Measurements from ENCODE around the gene SP5.
"Not testable (repeated sequence)": the region's sequence is repeated elsewhere in the genome, so short reads cannot be mapped to it uniquely, and the experiment has no call there.

Gene SP5

GRCh38 chr2:170715062-170715931 lies at the start of gene SP5:
TSS of gene SP5 (plus strand) at chr2:170715337. CDS start at chr2:170715513, 176 bp downstream.
- no peak within 1 kb of the TSS for H3K27ac Mint-ChIP-seq (ENCODE audit: low read depth)
- ATAC-seq (replicated peaks; ENCODE audit: extremely low read depth, poor library complexity, severe bottlenecking) = peak; percentile 33
- H3K27me3 Mint-ChIP-seq = peaks cover 70% of the 10 kb centered on the region
- H3K4me3 Mint-ChIP-seq = peak within 1 kb of the TSS; percentile 86
- peaks cover 19% of the 10 kb centered on the region for H3K4me1 Mint-ChIP-seq
- H3K9me3 Mint-ChIP-seq = no peaks in the 10 kb centered on the region
- DNase-seq (ENCODE audit: low spot score in 2 of 2) = no peak
- peaks cover 11% of the 10 kb centered on the region for H3K36me3 Mint-ChIP-seq (ENCODE audit: insufficient read depth)

GRCh38 chr2:170665743-170666142 lies 49.4 kb upstream of the SP5 start:
- no peaks in the 10 kb centered on the region for H3K9me3 Mint-ChIP-seq
- no peak for DNase-seq (ENCODE audit: low spot score in 2 of 2)
- no peaks in the 10 kb centered on the region for H3K4me1 Mint-ChIP-seq
- peaks cover 27% of the 10 kb centered on the region for H3K27me3 Mint-ChIP-seq
- no peak overlapping the region for H3K4me3 Mint-ChIP-seq
- ATAC-seq (replicated peaks; ENCODE audit: extremely low read depth, poor library complexity, severe bottlenecking) = no peak
- no peaks in the 10 kb centered on the region for H3K36me3 Mint-ChIP-seq (ENCODE audit: insufficient read depth)
- no peak overlapping the region for H3K27ac Mint-ChIP-seq (ENCODE audit: low read depth)

- no peak overlapping the region for H3K27ac Mint-ChIP-seq (ENCODE audit: low read depth)
- no peaks in the 10 kb centered on the region for H3K4me1 Mint-ChIP-seq
- no peak overlapping the region for H3K4me3 Mint-ChIP-seq
- DNase-seq (ENCODE audit: low spot score in 2 of 2) (no peak), ATAC-seq (replicated peaks; ENCODE audit: extremely low read depth, poor library complexity, severe bottlenecking) (no peak)
- no peaks in the 10 kb centered on the region for H3K36me3 Mint-ChIP-seq (ENCODE audit: insufficient read depth)
- H3K9me3 Mint-ChIP-seq = no peaks in the 10 kb centered on the region
- H3K27me3 Mint-ChIP-seq = peaks cover 20% of the 10 kb centered on the region
Measured at GRCh38 chr2:170669909-170670308, 45.2 kb upstream of the SP5 start.

GRCh38 chr2:170670651-170671050 lies 44.5 kb upstream of the SP5 start:
- H3K4me3 Mint-ChIP-seq = no peak overlapping the region
- ATAC-seq (replicated peaks; ENCODE audit: extremely low read depth, poor library complexity, severe bottlenecking) = no peak
- H3K27ac Mint-ChIP-seq (ENCODE audit: low read depth) = no peak overlapping the region
- H3K4me1 Mint-ChIP-seq = no peaks in the 10 kb centered on the region
- H3K27me3 Mint-ChIP-seq = peaks cover 12% of the 10 kb centered on the region
- H3K9me3 Mint-ChIP-seq = no peaks in the 10 kb centered on the region
- H3K36me3 Mint-ChIP-seq (ENCODE audit: insufficient read depth) = no peaks in the 10 kb centered on the region
- DNase-seq (ENCODE audit: low spot score in 2 of 2) = no peak

- no peaks in the 10 kb centered on the region for H3K4me1 Mint-ChIP-seq
- H3K27me3 Mint-ChIP-seq = peaks cover 9% of the 10 kb centered on the region
- ATAC-seq (replicated peaks; ENCODE audit: extremely low read depth, poor library complexity, severe bottlenecking) (no peak), DNase-seq (ENCODE audit: low spot score in 2 of 2) (no peak)
- H3K4me3 Mint-ChIP-seq = no peak overlapping the region
- no peak overlapping the region for H3K27ac Mint-ChIP-seq (ENCODE audit: low read depth)
- H3K36me3 Mint-ChIP-seq (ENCODE audit: insufficient read depth) = no peaks in the 10 kb centered on the region
- H3K9me3 Mint-ChIP-seq = no peaks in the 10 kb centered on the region
Measured at GRCh38 chr2:170671079-170671478, 44.1 kb upstream of the SP5 start.

- DNase-seq (ENCODE audit: low spot score in 2 of 2); H3K27ac Mint-ChIP-seq (ENCODE audit: low read depth); H3K4me3 Mint-ChIP-seq; H3K27me3 Mint-ChIP-seq; ATAC-seq (replicated peaks; ENCODE audit: extremely low read depth, poor library complexity, severe bottlenecking); H3K4me1 Mint-ChIP-seq; H3K9me3 Mint-ChIP-seq; H3K36me3 Mint-ChIP-seq (ENCODE audit: insufficient read depth): not testable (repeated sequence)
Measured at GRCh38 chr2:170674282-170674681, 40.9 kb upstream of the SP5 start.

GRCh38 chr2:170675701-170676100 lies 39.4 kb upstream of the SP5 start:
- H3K9me3 Mint-ChIP-seq = no peaks in the 10 kb centered on the region

GRCh38 chr2:170679607-170680079 lies 35.5 kb upstream of the SP5 start:
- H3K9me3 Mint-ChIP-seq = no peaks in the 10 kb centered on the region
- no peak overlapping the region for H3K4me3 Mint-ChIP-seq
- H3K36me3 Mint-ChIP-seq (ENCODE audit: insufficient read depth) = no peaks in the 10 kb centered on the region
- DNase-seq (ENCODE audit: low spot score in 2 of 2) (no peak), ATAC-seq (replicated peaks; ENCODE audit: extremely low read depth, poor library complexity, severe bottlenecking) (peak; percentile 67)
- peaks cover 17% of the 10 kb centered on the region for H3K27me3 Mint-ChIP-seq
- H3K4me1 Mint-ChIP-seq = peaks cover 10% of the 10 kb centered on the region
- no peak overlapping the region for H3K27ac Mint-ChIP-seq (ENCODE audit: low read depth)

More at GRCh38 chr2:170675701-170676100, 39.4 kb upstream of the SP5 start:
- Mint-ChIP-seq H3K4me1 (peaks cover 10% of the 10 kb centered on the region), H3K27me3 (no peaks in the 10 kb centered on the region), H3K4me3 (no peak overlapping the region), H3K36me3 (ENCODE audit: insufficient read depth) (no peaks in the 10 kb centered on the region), H3K27ac (ENCODE audit: low read depth) (no peak overlapping the region)
- ATAC-seq (replicated peaks; ENCODE audit: extremely low read depth, poor library complexity, severe bottlenecking) = no peak
- no peak for DNase-seq (ENCODE audit: low spot score in 2 of 2)

- ATAC-seq (replicated peaks; ENCODE audit: extremely low read depth, poor library complexity, severe bottlenecking) (no peak), DNase-seq (ENCODE audit: low spot score in 2 of 2) (no peak)
- no peaks in the 10 kb centered on the region for H3K36me3 Mint-ChIP-seq (ENCODE audit: insufficient read depth)
- H3K4me3 Mint-ChIP-seq = no peak overlapping the region
- H3K9me3 Mint-ChIP-seq = no peaks in the 10 kb centered on the region
- no peak overlapping the region for H3K27ac Mint-ChIP-seq (ENCODE audit: low read depth)
- H3K27me3 Mint-ChIP-seq = peaks cover 24% of the 10 kb centered on the region
- H3K4me1 Mint-ChIP-seq = peaks cover 10% of the 10 kb centered on the region
Measured at GRCh38 chr2:170680172-170680941, 34.8 kb upstream of the SP5 start.

GRCh38 chr2:170681311-170681710 lies 33.8 kb upstream of the SP5 start:
- no peak for DNase-seq (ENCODE audit: low spot score in 2 of 2)
- Mint-ChIP-seq H3K27ac (ENCODE audit: low read depth) (no peak overlapping the region), H3K27me3 (peaks cover 33% of the 10 kb centered on the region), H3K36me3 (ENCODE audit: insufficient read depth) (no peaks in the 10 kb centered on the region), H3K9me3 (no peaks in the 10 kb centered on the region), H3K4me3 (no peak overlapping the region), H3K4me1 (peaks cover 10% of the 10 kb centered on the region)
- ATAC-seq (replicated peaks; ENCODE audit: extremely low read depth, poor library complexity, severe bottlenecking) = no peak

- peaks cover under 1% of the 10 kb centered on the region for H3K4me1 Mint-ChIP-seq
- H3K27ac Mint-ChIP-seq (ENCODE audit: low read depth) = no peak overlapping the region
- no peak for ATAC-seq (replicated peaks; ENCODE audit: extremely low read depth, poor library complexity, severe bottlenecking)
Measured at GRCh38 chr2:170685591-170685990, 29.5 kb upstream of the SP5 start.

GRCh38 chr2:170689481-170689880 lies 25.7 kb upstream of the SP5 start:
- DNase-seq (ENCODE audit: low spot score in 2 of 2) = no peak
- H3K4me3 Mint-ChIP-seq = no peak overlapping the region
- H3K9me3 Mint-ChIP-seq = no peaks in the 10 kb centered on the region

More at GRCh38 chr2:170685591-170685990, 29.5 kb upstream of the SP5 start:
- H3K27me3 Mint-ChIP-seq = peaks cover 36% of the 10 kb centered on the region
- no peaks in the 10 kb centered on the region for H3K36me3 Mint-ChIP-seq (ENCODE audit: insufficient read depth)
- DNase-seq (ENCODE audit: low spot score in 2 of 2) = no peak
- H3K4me3 Mint-ChIP-seq = no peak overlapping the region
- no peaks in the 10 kb centered on the region for H3K9me3 Mint-ChIP-seq

More at GRCh38 chr2:170689481-170689880, 25.7 kb upstream of the SP5 start:
- peaks cover 19% of the 10 kb centered on the region for H3K27me3 Mint-ChIP-seq
- ATAC-seq (replicated peaks; ENCODE audit: extremely low read depth, poor library complexity, severe bottlenecking) = no peak
- H3K4me1 Mint-ChIP-seq = no peaks in the 10 kb centered on the region
- H3K27ac Mint-ChIP-seq (ENCODE audit: low read depth) = no peak overlapping the region
- no peaks in the 10 kb centered on the region for H3K36me3 Mint-ChIP-seq (ENCODE audit: insufficient read depth)

Measured in central memory CD8-positive, alpha-beta T cell (primary cell).